H1 (cell line): ENCODE data around the gene RERE.

Experiments
- BACH1 ChIP-seq: IDR thresholded peaks from 2 replicates; pipeline ENCODE4 v1.6.1; 2012; ENCODE audit warnings: low read length, improper control_type of control experiment
- CHD2 ChIP-seq: IDR thresholded peaks from 2 replicates; pipeline ENCODE4 v1.6.1; 2012; ENCODE audit warnings: low read length, improper control_type of control experiment
- EGR1 ChIP-seq: IDR thresholded peaks from 2 replicates; pipeline ENCODE4 v1.6.1; 2011; ENCODE audit warnings: low read depth, low read length, borderline replicate concordance
- GABPA ChIP-seq: IDR thresholded peaks from 2 replicates; pipeline ENCODE4 v1.6.1; 2011; ENCODE audit warnings: mild to moderate bottlenecking, low read length, moderate library complexity, borderline replicate concordance; ENCODE audit not compliant: insufficient read depth
- GTF2F1 ChIP-seq: IDR thresholded peaks from 2 replicates; pipeline ENCODE4 v1.6.1; 2012; ENCODE audit warnings: low read depth, low read length, improper control_type of control experiment, borderline replicate concordance
- JUN ChIP-seq: IDR thresholded peaks from 2 replicates; pipeline ENCODE4 v1.6.1; 2011; ENCODE audit warnings: low read depth, mild to moderate bottlenecking, improper control_type of control experiment, low read length
- POLR2A ChIP-seq, 2 experiments: IDR thresholded peaks; 1 replicate in 1 of 2; 2 replicates in 1 of 2; pipeline ENCODE4 v1.6.1; 2011; ENCODE audit warnings: low read depth in 2 of 2, low read length in 2 of 2, mild to moderate bottlenecking in 2 of 2; ENCODE audit errors: control extremely low read depth in 1 of 2
- POLR2AphosphoS5 ChIP-seq: IDR thresholded peaks from 2 replicates; pipeline ENCODE4 v1.6.1; 2011; ENCODE audit warnings: low read depth, low read length
- RFX5 ChIP-seq: IDR thresholded peaks from 2 replicates; pipeline ENCODE4 v1.6.1; 2011; ENCODE audit warnings: low read depth, low read length, improper control_type of control experiment, borderline replicate concordance
- SIX5 ChIP-seq: IDR thresholded peaks from 2 replicates; pipeline ENCODE4 v1.6.1; 2011; ENCODE audit warnings: mild to moderate bottlenecking, low read depth, low read length
- TF ChIP-seq, protein P1 (sequence below), 3 experiments: IDR thresholded peaks; 1 replicate in 2 of 3; 2 replicates in 1 of 3; pipeline versions ENCODE4 v1.5.1 to v1.6.1; 2011; ENCODE audit warnings: low read length in 3 of 3, mild to moderate bottlenecking in 3 of 3, inconsistent platforms in 2 of 3, low read depth in 1 of 3, moderate library complexity in 1 of 3; ENCODE audit not compliant: insufficient read depth in 1 of 3; ENCODE audit errors: control extremely low read depth in 1 of 3

DNA sequence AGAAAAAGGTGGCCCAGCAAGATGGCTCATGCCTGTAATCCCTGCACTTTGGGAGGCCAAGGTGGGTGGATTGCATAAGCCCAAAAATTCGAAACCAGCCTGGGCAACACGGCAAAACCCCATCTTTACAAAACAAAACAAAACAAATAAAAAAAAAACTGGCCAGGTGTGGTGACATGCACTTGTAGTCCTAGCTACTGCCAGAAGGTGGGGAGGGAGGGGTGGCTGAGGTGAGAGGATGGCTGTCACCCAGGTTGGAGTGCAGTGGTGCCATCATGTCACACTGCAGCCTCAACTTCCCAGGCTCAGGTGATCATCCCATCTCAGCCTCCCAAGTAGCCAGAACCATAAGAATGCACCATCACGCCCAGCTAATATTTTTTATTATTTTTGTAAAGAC, 22.8 kb downstream of the RERE start:
- no peak for TF ChIP-seq RFX5
- TF ChIP-seq POLR2A (IDR thresholded peaks at IDR 0.05; ENCODE audit: control extremely low read depth in 1 of 2, low read depth in 2 of 2, low read length in 2 of 2): no peak
- TF ChIP-seq, protein P1, sequence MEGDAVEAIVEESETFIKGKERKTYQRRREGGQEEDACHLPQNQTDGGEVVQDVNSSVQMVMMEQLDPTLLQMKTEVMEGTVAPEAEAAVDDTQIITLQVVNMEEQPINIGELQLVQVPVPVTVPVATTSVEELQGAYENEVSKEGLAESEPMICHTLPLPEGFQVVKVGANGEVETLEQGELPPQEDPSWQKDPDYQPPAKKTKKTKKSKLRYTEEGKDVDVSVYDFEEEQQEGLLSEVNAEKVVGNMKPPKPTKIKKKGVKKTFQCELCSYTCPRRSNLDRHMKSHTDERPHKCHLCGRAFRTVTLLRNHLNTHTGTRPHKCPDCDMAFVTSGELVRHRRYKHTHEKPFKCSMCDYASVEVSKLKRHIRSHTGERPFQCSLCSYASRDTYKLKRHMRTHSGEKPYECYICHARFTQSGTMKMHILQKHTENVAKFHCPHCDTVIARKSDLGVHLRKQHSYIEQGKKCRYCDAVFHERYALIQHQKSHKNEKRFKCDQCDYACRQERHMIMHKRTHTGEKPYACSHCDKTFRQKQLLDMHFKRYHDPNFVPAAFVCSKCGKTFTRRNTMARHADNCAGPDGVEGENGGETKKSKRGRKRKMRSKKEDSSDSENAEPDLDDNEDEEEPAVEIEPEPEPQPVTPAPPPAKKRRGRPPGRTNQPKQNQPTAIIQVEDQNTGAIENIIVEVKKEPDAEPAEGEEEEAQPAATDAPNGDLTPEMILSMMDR (IDR thresholded peaks at IDR 0.05; ENCODE audit: control extremely low read depth in 1 of 3, insufficient read depth in 1 of 3, low read depth in 1 of 3, low read length in 3 of 3): peak; percentile 4 to 48 (median 31); a peak in 3 of 4 replicates
- TF ChIP-seq POLR2AphosphoS5: no peak
- no peak for TF ChIP-seq CHD2
- no peak for TF ChIP-seq BACH1
- no peak for TF ChIP-seq GABPA
- no peak for TF ChIP-seq JUN
- no peak for TF ChIP-seq GTF2F1
- TF ChIP-seq EGR1: no peak
- TF ChIP-seq SIX5: no peak
